Gastroesophageal sphincter (tissue), 4 donors: ENCODE results near the gene DFFB. TPM values are rescaled to one million over a fixed set of nuclear protein-coding genes. Genes with fewer than 3 reads are reported as not detected.

ENCODE experiments used
- ATAC-seq: fragments of 150-250 bp; one replicate; pipeline ENCODE4 v1.9.1; 2016; ENCODE audit warnings: mild to moderate bottlenecking, moderate library complexity
- H3K27ac ChIP-seq, 4 donors: fragments of 200-600 bp; sonication (generic) in 3 of 4; 1 replicate in 3 of 4; 2 replicates in 1 of 4; pipeline ENCODE4 v1.5.1; 2016 to 2019
- H3K27me3 ChIP-seq: fragments of 200-600 bp; sonication (generic); one replicate; pipeline ENCODE4 v1.5.1; 2019
- H3K36me3 ChIP-seq, 2 donors: fragments of 200-600 bp; sonication (generic); one replicate each; pipeline ENCODE4 v1.5.1; 2019; ENCODE audit warnings: control low read depth in 1 of 2
- H3K4me1 ChIP-seq, 3 donors: fragments of 200-600 bp; sonication (generic); 1 replicate in 2 of 3; 2 replicates in 1 of 3; pipeline ENCODE4 v1.5.1; 2016 to 2019; ENCODE audit warnings: control low read depth in 2 of 3
- H3K4me3 ChIP-seq, 2 donors: fragments of 200-600 bp; sonication (generic); one replicate each; pipeline ENCODE4 v1.5.1; 2019; ENCODE audit warnings: mild to moderate bottlenecking in 1 of 2, moderate library complexity in 1 of 2
- H3K9me3 ChIP-seq, 3 donors: fragments of 200-600 bp; sonication (generic); one replicate each; pipeline ENCODE4 v1.5.1; 2017 to 2019; ENCODE audit warnings: control low read depth in 2 of 3
- CTCF ChIP-seq, 4 experiments: fragments of 200-600 bp in 2 of 4; fragments of 450-650 bp in 2 of 4; sonication (generic) in 1 of 4; IDR thresholded peaks; one replicate each; pipeline ENCODE4 v1.5.1; 2017 to 2019; ENCODE audit warnings: antibody characterized with exemption in 4 of 4, mild to moderate bottlenecking in 2 of 4, moderate library complexity in 2 of 4
- EP300 ChIP-seq: sonication (generic); formaldehyde crosslinking; IDR thresholded peaks from one replicate; pipeline ENCODE4 v1.6.1; 2017; ENCODE audit warnings: antibody characterized with exemption, mild to moderate bottlenecking
- POLR2A ChIP-seq, 2 donors: fragments of 450-650 bp; IDR thresholded peaks; one replicate each; pipeline ENCODE4 v1.6.1; 2017; ENCODE audit warnings: antibody characterized with exemption in 2 of 2, mild to moderate bottlenecking in 2 of 2, moderate library complexity in 1 of 2
- POLR2AphosphoS5 ChIP-seq: sonication (generic); formaldehyde crosslinking; IDR thresholded peaks from one replicate; pipeline ENCODE4 v1.6.1; 2017; ENCODE audit warnings: antibody characterized with exemption
- WGBS, 2 donors: methylation state at CpG; one replicate each; pipeline ENCODE4 v1.1.5; 2018; ENCODE audit warnings: low coverage in 1 of 2; 5-methylcytosine and 5-hydroxymethylcytosine counted together
- total RNA-seq, 4 donors: library from RNA; depleted of rRNA; stranded (reverse); fragments of >200 nt; gene quantifications; one replicate each; pipeline ENCODE4 v1.1.0, GENCODE V29; 2016

Gene DFFB
- total RNA-seq, 4 donors from 2014 or later = 1.9 to 14.6 (median 7.7) TPM

- TF ChIP-seq CTCF (IDR thresholded peaks at IDR 0.05) (no peak), POLR2AphosphoS5 (no peak), EP300 (no peak), POLR2A (IDR thresholded peaks at IDR 0.05) (no peak)
- no peaks in the 10 kb centered on the region for H3K4me1 ChIP-seq
- WGBS, 2 donors = 0 to 91% methylated on average over 1 to 11 of the region's 13 CpGs
- peaks cover 0 to 79% of the 10 kb centered on the region in 2 donors for H3K36me3 ChIP-seq
- no peak overlapping the region for H3K27ac ChIP-seq
- H3K9me3 ChIP-seq = no peaks in the 10 kb centered on the region
- H3K27me3 ChIP-seq = no peaks in the 10 kb centered on the region
- H3K4me3 ChIP-seq = no peak overlapping the region
- no peak for ATAC-seq
These were observed 11.3 kb downstream of the DFFB start for GRCh38 chr1:3868464-3869006.

- peaks cover 0 to 88% of the 10 kb centered on the region in 2 donors for H3K36me3 ChIP-seq
- no peaks in the 10 kb centered on the region for H3K4me1 ChIP-seq
- 70% methylated on average over 2 of the region's 18 CpGs; no CpG with 5 or more reads in 1 of the 2 donors for WGBS, 2 donors
- no peaks in the 10 kb centered on the region for H3K9me3 ChIP-seq
- H3K27ac ChIP-seq = no peak overlapping the region
- no peak for TF ChIP-seq EP300
- TF ChIP-seq CTCF (IDR thresholded peaks at IDR 0.05) = no peak
- no peak for TF ChIP-seq POLR2A (IDR thresholded peaks at IDR 0.05)
- TF ChIP-seq POLR2AphosphoS5 = no peak
- H3K4me3 ChIP-seq = no peak overlapping the region
- H3K27me3 ChIP-seq = no peaks in the 10 kb centered on the region
- ATAC-seq = no peak
These were observed 12.6 kb downstream of the DFFB start for GRCh38 chr1:3869751-3870301.

- no peak for ATAC-seq
- Histone ChIP-seq H3K27ac (no peak overlapping the region), H3K36me3 (peaks cover 0 to 96% of the 10 kb centered on the region in 2 donors), H3K4me3 (no peak overlapping the region), H3K27me3 (no peaks in the 10 kb centered on the region), H3K9me3 (no peaks in the 10 kb centered on the region), H3K4me1 (no peaks in the 10 kb centered on the region)
- 85% methylated on average over 7 of the region's 7 CpGs; no CpG with 5 or more reads in 1 of the 2 donors for WGBS, 2 donors
- TF ChIP-seq POLR2AphosphoS5 = no peak
- TF ChIP-seq EP300 = no peak
- TF ChIP-seq CTCF (IDR thresholded peaks at IDR 0.05) = no peak
These were observed 14.2 kb downstream of the DFFB start for GRCh38 chr1:3871451-3871805.

GRCh38 chr1:3872546-3872945 is 15.3 kb downstream of the DFFB start:
- Histone ChIP-seq H3K27me3 (no peaks in the 10 kb centered on the region), H3K4me3 (no peak overlapping the region), H3K4me1 (no peaks in the 10 kb centered on the region), H3K36me3 (peaks cover 0 to 99% of the 10 kb centered on the region in 2 donors), H3K27ac (no peak overlapping the region), H3K9me3 (no peaks in the 10 kb centered on the region)
- ATAC-seq = no peak
- TF ChIP-seq EP300 = no peak
- no peak for TF ChIP-seq POLR2AphosphoS5
- 93 to 100% methylated on average over 2 of the region's 8 CpGs for WGBS, 2 donors

- H3K27ac ChIP-seq = no peak overlapping the region
- H3K9me3 ChIP-seq = peaks cover 0 to 15% (median 0%) of the 10 kb centered on the region in 3 donors
- ATAC-seq = no peak
- H3K27me3 ChIP-seq = no peaks in the 10 kb centered on the region
- H3K4me3 ChIP-seq = no peak overlapping the region
- peaks cover 0 to 99% of the 10 kb centered on the region in 2 donors for H3K36me3 ChIP-seq
- no peaks in the 10 kb centered on the region for H3K4me1 ChIP-seq
- 94 to 98% methylated on average over 13 to 16 of the region's 23 CpGs for WGBS, 2 donors
- TF ChIP-seq EP300 (no peak), CTCF (IDR thresholded peaks at IDR 0.05) (no peak), POLR2AphosphoS5 (no peak), POLR2A (IDR thresholded peaks at IDR 0.05) (no peak)
These were observed 17.5 kb downstream of the DFFB start for GRCh38 chr1:3874736-3875135.
